ENCODE results near the gene TMEFF2.

Gene TMEFF2

GRCh38 chr2:192194866-192195547 is at the start of gene TMEFF2:
TSS of gene TMEFF2 (minus strand) at chr2:192194933. CDS start at chr2:192194524, 409 bp downstream.
- DNase-seq = peak; percentile 92

- no peak for DNase-seq
Measured at GRCh38 chr2:192243488-192243887, 48.8 kb upstream of the TMEFF2 start.

GRCh38 chr2:192236136-192236535 is 41.4 kb upstream of the TMEFF2 start:
- no peak for DNase-seq

- DNase-seq = no peak
Measured at GRCh38 chr2:192230889-192231453, 36.2 kb upstream of the TMEFF2 start.

GRCh38 chr2:192228685-192229084 is 34.0 kb upstream of the TMEFF2 start:
- no peak for DNase-seq

- DNase-seq = no peak
Measured at GRCh38 chr2:192218970-192219369, 24.2 kb upstream of the TMEFF2 start.

GRCh38 chr2:192218377-192218776 is 23.6 kb upstream of the TMEFF2 start:
- no peak for DNase-seq

- DNase-seq = no peak
Measured at GRCh38 chr2:192216336-192216735, 21.6 kb upstream of the TMEFF2 start.

- no peak for DNase-seq
Measured at GRCh38 chr2:192215096-192215877, 20.6 kb upstream of the TMEFF2 start.

- no peak for DNase-seq
Measured at GRCh38 chr2:192208848-192209247, 14.1 kb upstream of the TMEFF2 start.

GRCh38 chr2:192206399-192206798 is 11.7 kb upstream of the TMEFF2 start:
- DNase-seq = no peak

GRCh38 chr2:192203876-192204275 is 9.1 kb upstream of the TMEFF2 start:
- no peak for DNase-seq

- DNase-seq = no peak
Measured at GRCh38 chr2:192202373-192202772, 7.6 kb upstream of the TMEFF2 start.

- no peak for DNase-seq
Measured at GRCh38 chr2:192201116-192201515, 6.4 kb upstream of the TMEFF2 start.

GRCh38 chr2:192197357-192197756 is 2.6 kb upstream of the TMEFF2 start:
- DNase-seq = no peak

- no peak for DNase-seq
Measured at GRCh38 chr2:192196421-192197194, 1.9 kb upstream of the TMEFF2 start.

- no peak for DNase-seq
Measured at GRCh38 chr2:192195548-192196418, 1.1 kb upstream of the TMEFF2 start.

GRCh38 chr2:192194265-192194865 is 368 bp downstream of the TMEFF2 start:
- no peak for DNase-seq

GRCh38 chr2:192190474-192190873 is 4.3 kb downstream of the TMEFF2 start:
- DNase-seq = no peak

GRCh38 chr2:192186806-192187205 is 7.9 kb downstream of the TMEFF2 start:
- DNase-seq = no peak

- DNase-seq = no peak
Measured at GRCh38 chr2:192184349-192184748, 10.4 kb downstream of the TMEFF2 start.

- no peak for DNase-seq
Measured at GRCh38 chr2:192183296-192183695, 11.4 kb downstream of the TMEFF2 start.
